AG04450 (cell line): ENCODE data around the gene METRNL. TPM values are rescaled to one million over a fixed set of nuclear protein-coding genes. Genes with fewer than 3 reads are reported as not detected.
"Not testable (repeated sequence)": the region's sequence is repeated elsewhere in the genome, so short reads cannot be mapped to it uniquely, and the experiment has no call there.

Source experiments
- CTCF ChIA-PET: fragments of 300-600, 350-600 bp; formaldehyde crosslinking; extraction: SDS; loops from one replicate; lab custom pipeline; 2022; ENCODE audit warnings: antibody characterized with exemption, inconsistent platforms; lab: Charles Lee
- POLR2A ChIA-PET: fragments of 350-600 bp; formaldehyde crosslinking; extraction: SDS; loops from one replicate; lab custom pipeline; 2021; ENCODE audit warnings: antibody characterized with exemption, inconsistent platforms; lab: Yijun Ruan, JAX
- DNase-seq: peaks from one replicate; pipeline ENCODE4 v3.0.0-alpha.2; 2011; ENCODE audit warnings: low read depth, low spot score
- H3K27ac ChIP-seq: one replicate; pipeline ENCODE4 v1.5.1; 2012; ENCODE audit warnings: low read depth, low read length, control low read depth
- H3K27me3 ChIP-seq: one replicate; pipeline ENCODE4 v1.6.0; 2012; ENCODE audit warnings: low read length; ENCODE audit not compliant: control insufficient read depth, insufficient read depth
- H3K4me3 ChIP-seq: 2 replicates; pipeline ENCODE4 v1.5.1; 2011; ENCODE audit warnings: mild to moderate bottlenecking, low read depth, low read length, control low read depth
- H3K9me3 ChIP-seq: 2 replicates; pipeline ENCODE4 v1.5.1; 2012; ENCODE audit warnings: low read length; ENCODE audit not compliant: control insufficient read depth, insufficient read depth
- polyA plus RNA-seq: library from polyadenylated mRNA; depleted of rRNA; stranded (reverse); fragments of >200 nt; gene quantifications from 2 replicates; pipeline ENCODE4 v1.2.3, GENCODE V29; 2011
- TF ChIP-seq, protein P1 (sequence below): IDR thresholded peaks from 2 replicates; pipeline ENCODE4 v1.5.1; 2011; ENCODE audit warnings: low read depth, low read length, control low read depth, inconsistent platforms

Gene METRNL
- polyA plus RNA-seq, 1 experiment: 10.9 TPM

DNA sequence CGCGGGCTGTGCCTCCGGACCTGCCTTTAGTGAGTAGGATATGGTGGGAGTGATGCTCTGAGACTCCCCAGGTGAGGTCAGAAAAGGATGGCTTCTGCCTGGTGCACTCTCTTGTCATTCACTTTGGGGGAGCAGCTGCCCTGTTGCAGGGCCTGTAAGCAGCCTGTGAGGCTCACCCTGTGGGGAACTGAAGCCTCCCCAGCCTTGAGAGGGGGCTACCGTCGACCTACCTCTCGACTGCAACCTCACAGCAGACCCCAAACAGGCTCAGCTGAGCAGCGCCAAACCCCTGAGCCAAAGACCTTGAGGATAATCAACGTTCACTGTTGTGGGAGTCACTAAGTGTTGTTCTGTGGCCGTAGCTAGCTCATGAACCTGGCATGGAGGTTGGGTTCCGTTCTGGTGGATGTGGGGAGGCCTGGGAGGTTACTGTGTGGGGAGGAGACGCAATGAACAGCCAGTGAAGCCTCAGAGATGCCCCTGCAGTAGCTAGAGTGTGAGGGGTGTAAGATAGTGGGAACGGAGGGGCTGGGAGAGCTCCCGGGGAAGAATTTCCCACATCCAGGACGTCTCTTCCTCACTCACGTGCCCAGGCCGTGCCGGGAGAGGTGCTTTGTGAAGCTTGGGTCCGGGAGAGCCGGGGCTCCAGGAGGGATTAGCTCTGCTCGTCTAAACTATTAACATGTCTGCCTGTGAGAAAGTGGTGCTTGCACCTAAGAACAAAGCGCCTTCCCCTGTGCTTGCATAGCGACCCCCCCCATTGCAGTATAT, 38.8 kb downstream of the METRNL start:
- no peak overlapping the region for H3K4me3 ChIP-seq
- peaks cover 13% of the 10 kb centered on the region for H3K27me3 ChIP-seq
- peaks cover 4% of the 10 kb centered on the region; the same call in 1 of the 2 replicates for H3K9me3 ChIP-seq
- CTCF ChIA-PET: no interaction called here
- no peak overlapping the region for H3K27ac ChIP-seq
- POLR2A ChIA-PET: no interaction called here
- no peak for DNase-seq
- TF ChIP-seq, protein P1, sequence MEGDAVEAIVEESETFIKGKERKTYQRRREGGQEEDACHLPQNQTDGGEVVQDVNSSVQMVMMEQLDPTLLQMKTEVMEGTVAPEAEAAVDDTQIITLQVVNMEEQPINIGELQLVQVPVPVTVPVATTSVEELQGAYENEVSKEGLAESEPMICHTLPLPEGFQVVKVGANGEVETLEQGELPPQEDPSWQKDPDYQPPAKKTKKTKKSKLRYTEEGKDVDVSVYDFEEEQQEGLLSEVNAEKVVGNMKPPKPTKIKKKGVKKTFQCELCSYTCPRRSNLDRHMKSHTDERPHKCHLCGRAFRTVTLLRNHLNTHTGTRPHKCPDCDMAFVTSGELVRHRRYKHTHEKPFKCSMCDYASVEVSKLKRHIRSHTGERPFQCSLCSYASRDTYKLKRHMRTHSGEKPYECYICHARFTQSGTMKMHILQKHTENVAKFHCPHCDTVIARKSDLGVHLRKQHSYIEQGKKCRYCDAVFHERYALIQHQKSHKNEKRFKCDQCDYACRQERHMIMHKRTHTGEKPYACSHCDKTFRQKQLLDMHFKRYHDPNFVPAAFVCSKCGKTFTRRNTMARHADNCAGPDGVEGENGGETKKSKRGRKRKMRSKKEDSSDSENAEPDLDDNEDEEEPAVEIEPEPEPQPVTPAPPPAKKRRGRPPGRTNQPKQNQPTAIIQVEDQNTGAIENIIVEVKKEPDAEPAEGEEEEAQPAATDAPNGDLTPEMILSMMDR: no peak

DNA sequence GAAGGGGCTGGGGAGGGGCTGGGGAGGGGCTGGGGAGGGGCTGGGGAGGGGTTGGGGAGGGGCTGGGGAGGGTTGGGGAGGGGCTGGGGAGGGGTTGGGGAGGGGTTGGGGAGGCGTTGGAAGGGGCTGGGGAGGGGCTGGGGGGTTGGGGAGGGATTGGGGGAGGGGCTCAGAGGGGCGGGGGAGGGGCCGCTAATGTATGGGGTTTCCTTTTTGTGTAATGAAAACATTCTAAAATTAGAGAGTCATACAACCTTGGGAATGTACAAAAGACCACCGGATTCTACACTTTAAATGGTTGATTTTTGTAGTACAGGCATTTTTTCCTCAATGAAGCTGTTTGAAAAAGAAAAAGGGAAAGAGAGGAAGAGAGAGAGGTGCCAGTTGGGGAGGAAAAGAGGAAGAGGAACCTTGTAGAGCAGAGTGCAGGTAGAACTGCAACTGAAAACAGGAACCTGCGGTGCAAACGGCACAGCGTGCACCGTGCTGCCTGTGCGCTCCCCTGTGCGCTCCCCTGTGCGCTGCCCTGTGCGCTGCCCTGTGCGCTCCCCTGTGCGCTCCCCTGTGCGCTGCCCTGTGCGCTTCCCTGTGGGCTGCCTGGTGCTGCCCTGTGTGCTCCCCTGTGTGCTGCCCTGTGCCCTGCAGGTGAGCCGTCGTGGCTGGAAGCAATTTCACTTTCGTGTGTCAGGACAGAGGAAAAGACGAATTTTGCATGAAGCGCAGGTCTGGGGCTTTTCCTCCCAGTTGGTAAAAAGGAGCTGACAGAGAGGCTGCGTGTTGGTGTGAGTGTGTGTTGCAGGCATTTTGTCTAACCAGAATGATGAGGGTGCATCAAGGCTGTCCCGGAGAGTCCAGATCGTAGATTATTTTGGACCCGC, 40.8 kb downstream of the METRNL start:
- TF ChIP-seq, protein P1: no peak
- Histone ChIP-seq H3K27ac (no peak overlapping the region), H3K9me3 (peaks cover 4% of the 10 kb centered on the region; the same call in 1 of the 2 replicates), H3K4me3 (no peak overlapping the region), H3K27me3 (peaks cover 21% of the 10 kb centered on the region)
- ChIA-PET POLR2A (no interaction called here), CTCF (no interaction called here)
- DNase-seq: no peak

DNA sequence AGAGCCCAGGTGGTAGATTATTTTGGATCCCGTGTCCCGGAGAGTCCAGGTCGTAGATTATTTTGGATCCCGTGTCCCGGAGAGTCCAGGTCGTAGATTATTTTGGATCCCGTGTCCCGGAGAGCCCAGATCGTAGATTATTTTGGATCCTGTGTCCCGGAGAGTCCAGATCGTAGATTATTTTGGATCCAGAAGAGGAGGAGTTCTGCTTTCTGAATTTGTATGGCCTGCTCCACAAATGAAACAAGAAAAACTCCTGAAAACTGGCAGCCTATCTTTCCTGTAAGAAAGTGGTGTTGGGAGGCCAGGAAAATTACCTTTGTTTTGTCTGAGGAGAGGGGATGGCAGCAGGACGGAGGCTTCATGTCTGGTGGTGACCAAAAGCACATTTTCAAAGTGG, 42.1 kb downstream of the METRNL start:
- H3K4me3 ChIP-seq, DNase-seq, H3K27ac ChIP-seq, CTCF ChIA-PET, POLR2A ChIA-PET, H3K9me3 ChIP-seq: not testable (repeated sequence)
- H3K27me3 ChIP-seq: peaks cover 29% of the 10 kb centered on the region

DNA sequence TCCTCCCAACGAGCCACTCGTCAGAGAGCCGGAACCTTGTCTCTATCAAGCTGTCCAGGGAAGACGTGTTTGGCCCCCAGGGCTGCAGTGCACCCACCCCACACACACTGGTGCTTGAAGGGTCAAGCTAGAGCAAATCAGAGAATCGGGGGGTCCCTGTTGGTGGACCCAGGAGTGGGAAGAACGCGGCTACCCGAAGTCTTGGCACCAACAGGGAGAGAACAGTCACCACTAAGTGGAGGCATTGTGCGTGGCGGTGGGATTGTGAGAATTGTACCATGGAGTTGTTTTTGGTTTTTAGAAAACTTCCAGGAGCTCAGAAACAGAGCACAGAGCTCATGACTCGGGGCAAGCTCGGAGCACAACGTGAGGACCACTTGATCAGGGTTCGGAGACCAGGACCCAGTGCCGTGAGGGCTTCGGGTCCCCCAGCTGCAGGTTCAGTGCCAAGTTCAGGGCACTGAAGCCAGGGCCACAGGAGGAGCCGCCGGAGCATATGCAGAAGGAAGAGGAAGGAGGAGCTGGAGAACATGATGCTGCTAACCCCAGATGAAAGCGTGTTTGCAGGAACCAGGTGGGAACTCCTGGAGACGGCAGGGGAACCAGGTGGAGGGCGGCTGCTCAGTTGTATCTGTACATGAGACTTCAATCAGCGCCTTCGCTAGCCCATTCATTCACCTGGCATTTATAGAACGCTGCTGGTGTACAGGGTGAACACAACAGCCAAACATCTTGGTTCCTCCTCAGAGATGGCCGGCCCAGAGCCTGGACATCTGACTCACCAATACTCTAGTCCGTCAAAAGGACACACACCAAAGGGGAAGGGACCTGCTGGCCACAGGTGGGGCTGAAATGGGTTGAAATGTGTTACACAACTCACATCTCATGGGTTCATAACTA, 42.8 kb downstream of the METRNL start:
- TF ChIP-seq, protein P1: no peak
- DNase-seq: no peak
- ChIA-PET POLR2A (no interaction called here), CTCF (no interaction called here)
- peaks cover 34% of the 10 kb centered on the region for H3K27me3 ChIP-seq
- no peak overlapping the region for H3K27ac ChIP-seq
- H3K4me3 ChIP-seq: no peak overlapping the region
- peaks cover 4% of the 10 kb centered on the region; the same call in 1 of the 2 replicates for H3K9me3 ChIP-seq

DNA sequence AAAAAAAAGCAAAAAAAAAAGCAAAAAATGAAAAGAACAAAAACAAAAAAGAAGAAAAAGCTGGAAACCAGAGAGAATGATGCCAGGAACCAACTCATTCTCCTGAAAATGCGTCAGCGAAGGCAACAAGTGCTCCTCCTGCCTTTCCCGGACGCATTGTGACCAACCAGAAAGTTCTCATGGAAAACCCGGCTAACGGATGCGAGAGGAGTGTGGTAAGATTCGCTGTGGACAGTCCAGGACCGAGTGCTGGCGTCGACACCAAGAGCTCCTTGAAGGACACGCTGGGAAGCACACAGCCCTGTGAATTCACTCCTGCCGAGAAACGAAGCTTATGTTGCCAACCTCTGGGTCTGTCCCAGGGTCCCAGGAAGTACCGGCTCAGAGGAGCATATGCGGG, 43.4 kb downstream of the METRNL start:
- CTCF ChIA-PET: no interaction called here

More for the DNA sequence above, 43.4 kb downstream of the METRNL start:
- H3K27me3 ChIP-seq: peaks cover 35% of the 10 kb centered on the region
- peaks cover 4% of the 10 kb centered on the region; the same call in 1 of the 2 replicates for H3K9me3 ChIP-seq
- POLR2A ChIA-PET: no interaction called here
- DNase-seq: no peak
- no peak overlapping the region for H3K4me3 ChIP-seq
- H3K27ac ChIP-seq: no peak overlapping the region
- TF ChIP-seq, protein P1: no peak
